ENCODE data around the gene ZBTB32. TPM values are rescaled to one million over a fixed set of nuclear protein-coding genes. Genes with fewer than 3 reads are reported as not detected.
"Not testable (repeated sequence)": the region's sequence is repeated elsewhere in the genome, so short reads cannot be mapped to it uniquely, and the experiment has no call there.

ZBTB32 gene
- total RNA-seq, 2 donors from 2014 or later, result not detected

DNA sequence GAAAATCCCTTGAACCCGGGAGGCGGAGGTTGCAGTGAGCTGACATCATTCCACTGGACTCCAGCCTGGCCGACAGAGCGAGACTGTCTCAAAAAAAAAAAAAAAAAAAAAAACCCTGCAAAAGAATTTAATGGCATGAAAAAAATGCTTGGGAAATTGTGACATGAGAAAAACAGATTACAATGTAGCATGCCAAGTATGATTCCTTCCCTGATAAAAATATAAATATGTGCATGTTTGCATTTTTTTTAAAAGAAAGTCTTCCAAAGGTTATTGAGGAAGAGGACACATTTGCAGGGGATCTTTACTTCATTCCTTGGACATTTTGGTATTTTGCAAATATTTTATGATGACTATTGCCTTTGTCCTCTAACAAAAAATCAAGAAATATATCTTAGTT lies 14.5 kb upstream of the ZBTB32 start:
- Mint-ChIP-seq H3K9me3 (no peaks in the 10 kb centered on the region), H3K4me1 (no peaks in the 10 kb centered on the region), H3K36me3 (ENCODE audit: low read depth) (no peaks in the 10 kb centered on the region), H3K27me3 (ENCODE audit: insufficient read depth) (no peaks in the 10 kb centered on the region), H3K4me3 (no peak overlapping the region), H3K27ac (no peak overlapping the region)
- TF ChIP-seq, protein P1, sequence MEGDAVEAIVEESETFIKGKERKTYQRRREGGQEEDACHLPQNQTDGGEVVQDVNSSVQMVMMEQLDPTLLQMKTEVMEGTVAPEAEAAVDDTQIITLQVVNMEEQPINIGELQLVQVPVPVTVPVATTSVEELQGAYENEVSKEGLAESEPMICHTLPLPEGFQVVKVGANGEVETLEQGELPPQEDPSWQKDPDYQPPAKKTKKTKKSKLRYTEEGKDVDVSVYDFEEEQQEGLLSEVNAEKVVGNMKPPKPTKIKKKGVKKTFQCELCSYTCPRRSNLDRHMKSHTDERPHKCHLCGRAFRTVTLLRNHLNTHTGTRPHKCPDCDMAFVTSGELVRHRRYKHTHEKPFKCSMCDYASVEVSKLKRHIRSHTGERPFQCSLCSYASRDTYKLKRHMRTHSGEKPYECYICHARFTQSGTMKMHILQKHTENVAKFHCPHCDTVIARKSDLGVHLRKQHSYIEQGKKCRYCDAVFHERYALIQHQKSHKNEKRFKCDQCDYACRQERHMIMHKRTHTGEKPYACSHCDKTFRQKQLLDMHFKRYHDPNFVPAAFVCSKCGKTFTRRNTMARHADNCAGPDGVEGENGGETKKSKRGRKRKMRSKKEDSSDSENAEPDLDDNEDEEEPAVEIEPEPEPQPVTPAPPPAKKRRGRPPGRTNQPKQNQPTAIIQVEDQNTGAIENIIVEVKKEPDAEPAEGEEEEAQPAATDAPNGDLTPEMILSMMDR (conservative IDR thresholded peaks at IDR 0.05), result no peak
- no peaks in the 10 kb centered on the region for H3K4me1 ChIP-seq (ENCODE audit: control insufficient read depth, insufficient read depth, low read length)
- H3K36me3 ChIP-seq (ENCODE audit: control insufficient read depth, insufficient read depth, low read length), result no peaks in the 10 kb centered on the region
- H3K9me3 ChIP-seq (ENCODE audit: control insufficient read depth, low read length), result no peaks in the 10 kb centered on the region
- no peak for DNase-seq
- no peak overlapping the region for H3K27ac ChIP-seq (ENCODE audit: low read depth, low read length)
- H3K9ac ChIP-seq (ENCODE audit: extremely low read depth, low read length, poor library complexity, severe bottlenecking), result no peak overlapping the region
- H3K4me3 ChIP-seq (ENCODE audit: low read length), result no peak overlapping the region
- 90 to 100% methylated on average over 2 to 4 of the region's 4 CpGs for WGBS, 2 experiments (ENCODE audit: insufficient coverage in 1 of 2, insufficient read length in 1 of 2)
- no peaks in the 10 kb centered on the region for H3K27me3 ChIP-seq (ENCODE audit: control insufficient read depth, insufficient read depth, low read length, poor library complexity, severe bottlenecking)

DNA sequence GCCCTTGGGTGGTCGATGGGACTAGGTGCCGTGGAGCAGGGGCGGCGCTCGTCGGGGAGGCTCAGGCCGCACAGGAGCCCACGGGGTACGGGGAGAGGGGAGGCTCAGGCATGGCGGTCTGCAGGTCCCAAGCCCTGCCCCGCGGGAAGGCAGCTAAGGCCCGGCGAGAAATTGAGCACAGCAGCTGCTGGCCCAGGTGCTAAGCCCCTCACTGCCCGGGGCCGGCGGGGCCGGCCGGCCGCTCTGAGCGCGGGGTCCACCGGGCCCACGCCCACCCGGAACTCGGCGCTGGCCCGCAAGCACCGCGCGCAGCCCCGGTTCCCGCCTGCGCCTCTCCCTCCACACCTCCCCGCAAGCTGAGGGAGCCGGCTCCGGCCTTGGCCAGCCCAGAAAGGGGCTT lies 13.3 kb upstream of the ZBTB32 start:
- WGBS, 2 experiments (ENCODE audit: insufficient coverage in 1 of 2, insufficient read length in 1 of 2), result 92 to 93% methylated on average over 5 to 37 of the region's 37 CpGs
- not testable (repeated sequence) for H3K9ac ChIP-seq (ENCODE audit: extremely low read depth, low read length, poor library complexity, severe bottlenecking); H3K4me3 Mint-ChIP-seq; H3K27ac Mint-ChIP-seq; H3K27ac ChIP-seq (ENCODE audit: low read depth, low read length); H3K27me3 Mint-ChIP-seq (ENCODE audit: insufficient read depth); DNase-seq; H3K36me3 ChIP-seq (ENCODE audit: control insufficient read depth, insufficient read depth, low read length); H3K4me1 Mint-ChIP-seq; H3K9me3 ChIP-seq (ENCODE audit: control insufficient read depth, low read length); H3K4me3 ChIP-seq (ENCODE audit: low read length); H3K27me3 ChIP-seq (ENCODE audit: control insufficient read depth, insufficient read depth, low read length, poor library complexity, severe bottlenecking); H3K36me3 Mint-ChIP-seq (ENCODE audit: low read depth); H3K9me3 Mint-ChIP-seq; H3K4me1 ChIP-seq (ENCODE audit: control insufficient read depth, insufficient read depth, low read length)

DNA sequence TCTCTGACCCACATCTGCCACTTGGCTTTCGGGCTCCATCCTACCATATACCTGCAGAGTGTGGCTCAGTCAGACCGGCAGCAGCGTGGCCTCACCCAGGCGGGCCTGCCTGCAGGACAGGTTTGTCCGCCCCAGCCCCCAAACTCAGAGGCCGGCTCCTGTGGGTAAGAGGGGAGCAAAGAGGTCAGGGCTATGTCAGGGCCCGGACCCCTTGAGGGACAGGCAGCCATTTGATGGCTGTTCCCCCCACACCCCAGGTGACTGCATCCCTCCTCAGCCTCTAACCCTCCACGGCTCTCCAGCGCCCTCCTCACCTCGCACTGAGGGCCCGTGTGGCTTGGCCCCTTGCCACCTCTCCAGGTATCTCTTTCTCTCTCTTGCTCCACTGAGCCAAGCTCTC lies 12.3 kb upstream of the ZBTB32 start:
- Mint-ChIP-seq H3K4me3 (no peak overlapping the region), H3K9me3 (no peaks in the 10 kb centered on the region), H3K36me3 (ENCODE audit: low read depth) (no peaks in the 10 kb centered on the region), H3K4me1 (no peaks in the 10 kb centered on the region), H3K27me3 (ENCODE audit: insufficient read depth) (peaks cover 4% of the 10 kb centered on the region), H3K27ac (no peak overlapping the region)
- H3K36me3 ChIP-seq (ENCODE audit: control insufficient read depth, insufficient read depth, low read length), result no peaks in the 10 kb centered on the region
- H3K4me3 ChIP-seq (ENCODE audit: low read length), result no peak overlapping the region
- DNase-seq, result no peak
- TF ChIP-seq, protein P1 (conservative IDR thresholded peaks at IDR 0.05), result no peak
- no peaks in the 10 kb centered on the region for H3K4me1 ChIP-seq (ENCODE audit: control insufficient read depth, insufficient read depth, low read length)
- no peak overlapping the region for H3K9ac ChIP-seq (ENCODE audit: extremely low read depth, low read length, poor library complexity, severe bottlenecking)
- WGBS, 2 experiments (ENCODE audit: insufficient coverage in 1 of 2, insufficient read length in 1 of 2), result 92 to 93% methylated on average over 3 to 11 of the region's 11 CpGs
- no peak overlapping the region for H3K27ac ChIP-seq (ENCODE audit: low read depth, low read length)
- no peaks in the 10 kb centered on the region for H3K27me3 ChIP-seq (ENCODE audit: control insufficient read depth, insufficient read depth, low read length, poor library complexity, severe bottlenecking)
- H3K9me3 ChIP-seq (ENCODE audit: control insufficient read depth, low read length), result no peaks in the 10 kb centered on the region

DNA sequence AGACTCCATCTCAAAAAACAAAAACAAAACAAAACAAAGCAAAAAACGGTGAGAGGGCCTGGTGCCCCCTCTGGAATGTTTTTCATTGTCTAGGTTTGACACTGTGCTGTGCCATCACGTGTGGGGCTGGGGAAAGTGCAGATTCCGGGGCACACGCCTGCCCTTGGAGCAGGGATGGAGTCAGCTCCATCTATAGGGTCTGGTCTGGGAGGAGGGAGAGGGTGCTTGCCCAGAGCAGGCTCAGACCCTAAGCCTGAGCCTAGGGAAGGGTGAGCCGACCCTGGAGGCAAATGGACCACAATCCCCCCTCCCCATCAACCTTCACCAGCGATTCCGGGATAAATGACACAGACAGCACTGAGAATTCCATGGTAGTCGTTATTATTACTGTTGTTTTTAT lies 10.9 kb upstream of the ZBTB32 start:
- Histone ChIP-seq H3K27me3 (ENCODE audit: control insufficient read depth, insufficient read depth, low read length, poor library complexity, severe bottlenecking) (no peaks in the 10 kb centered on the region), H3K36me3 (ENCODE audit: control insufficient read depth, insufficient read depth, low read length) (no peaks in the 10 kb centered on the region), H3K9me3 (ENCODE audit: control insufficient read depth, low read length) (no peaks in the 10 kb centered on the region), H3K4me3 (ENCODE audit: low read length) (no peak overlapping the region), H3K27ac (ENCODE audit: low read depth, low read length) (no peak overlapping the region), H3K4me1 (ENCODE audit: control insufficient read depth, insufficient read depth, low read length) (no peaks in the 10 kb centered on the region), H3K9ac (ENCODE audit: extremely low read depth, low read length, poor library complexity, severe bottlenecking) (no peak overlapping the region)
- no peaks in the 10 kb centered on the region for H3K9me3 Mint-ChIP-seq
- H3K36me3 Mint-ChIP-seq (ENCODE audit: low read depth), result no peaks in the 10 kb centered on the region
- peaks cover 5% of the 10 kb centered on the region for H3K27me3 Mint-ChIP-seq (ENCODE audit: insufficient read depth)
- no peaks in the 10 kb centered on the region for H3K4me1 Mint-ChIP-seq
- H3K27ac Mint-ChIP-seq, result no peak overlapping the region
- no peak for DNase-seq
- no peak overlapping the region for H3K4me3 Mint-ChIP-seq
- TF ChIP-seq, protein P1 (conservative IDR thresholded peaks at IDR 0.05), result no peak
- WGBS, 2 experiments (ENCODE audit: insufficient coverage in 1 of 2, insufficient read length in 1 of 2), result 31 to 70% methylated on average over 2 to 5 of the region's 8 CpGs
